Ishikawa (cell line): ENCODE measurements around the gene ASIC2.

Experiments used
- CEBPB ChIP-seq: IDR thresholded peaks from 2 replicates; pipeline ENCODE4 v1.6.1; 2012
- CREB1 ChIP-seq: IDR thresholded peaks from 2 replicates; pipeline ENCODE4 v1.6.1; 2012; ENCODE audit warnings: low read depth
- EGR1 ChIP-seq: IDR thresholded peaks from 2 replicates; pipeline ENCODE4 v1.6.1; 2012
- EP300 ChIP-seq: IDR thresholded peaks from 2 replicates; pipeline ENCODE4 v1.6.1; 2012; ENCODE audit warnings: borderline replicate concordance
- FOXM1 ChIP-seq: IDR thresholded peaks from 2 replicates; pipeline ENCODE4 v1.6.1; 2012; ENCODE audit warnings: low read depth, borderline replicate concordance
- NFIC ChIP-seq: IDR thresholded peaks from 2 replicates; pipeline ENCODE4 v1.6.1; 2012
- RAD21 ChIP-seq: IDR thresholded peaks from 2 replicates; pipeline ENCODE4 v1.6.1; 2012; ENCODE audit warnings: low read depth
- TAF1 ChIP-seq: IDR thresholded peaks from 2 replicates; pipeline ENCODE4 v1.6.1; 2012; ENCODE audit warnings: low read depth, mild to moderate bottlenecking
- TCF12 ChIP-seq: IDR thresholded peaks from 2 replicates; pipeline ENCODE4 v1.6.1; 2012; ENCODE audit warnings: low read depth
- TEAD4 ChIP-seq: IDR thresholded peaks from 2 replicates; pipeline ENCODE4 v1.6.1; 2012
- YY1 ChIP-seq: IDR thresholded peaks from 2 replicates; pipeline ENCODE4 v1.6.1; 2012; ENCODE audit warnings: low read depth
- ZBTB7A ChIP-seq: IDR thresholded peaks from 2 replicates; pipeline ENCODE4 v1.6.1; 2012; ENCODE audit warnings: low read depth
- TF ChIP-seq, protein P1 (sequence below): IDR thresholded peaks from 2 replicates; pipeline ENCODE4 v1.6.1; 2012; ENCODE audit warnings: low read depth, mild to moderate bottlenecking
- TF ChIP-seq, protein P2 (sequence below): IDR thresholded peaks from 2 replicates; pipeline ENCODE4 v1.6.1; 2012
- TF ChIP-seq, protein P3 (sequence below): IDR thresholded peaks from 2 replicates; pipeline ENCODE4 v1.6.1; 2012

The ASIC2 gene

GRCh38 chr17:33269337-33270060, 23.6 kb downstream of the ASIC2 start:
- TF ChIP-seq TEAD4 = no peak
- TF ChIP-seq FOXM1 = no peak
- TF ChIP-seq ZBTB7A = no peak
- TF ChIP-seq CREB1 = no peak
- no peak for TF ChIP-seq TCF12
- TF ChIP-seq, protein P1, sequence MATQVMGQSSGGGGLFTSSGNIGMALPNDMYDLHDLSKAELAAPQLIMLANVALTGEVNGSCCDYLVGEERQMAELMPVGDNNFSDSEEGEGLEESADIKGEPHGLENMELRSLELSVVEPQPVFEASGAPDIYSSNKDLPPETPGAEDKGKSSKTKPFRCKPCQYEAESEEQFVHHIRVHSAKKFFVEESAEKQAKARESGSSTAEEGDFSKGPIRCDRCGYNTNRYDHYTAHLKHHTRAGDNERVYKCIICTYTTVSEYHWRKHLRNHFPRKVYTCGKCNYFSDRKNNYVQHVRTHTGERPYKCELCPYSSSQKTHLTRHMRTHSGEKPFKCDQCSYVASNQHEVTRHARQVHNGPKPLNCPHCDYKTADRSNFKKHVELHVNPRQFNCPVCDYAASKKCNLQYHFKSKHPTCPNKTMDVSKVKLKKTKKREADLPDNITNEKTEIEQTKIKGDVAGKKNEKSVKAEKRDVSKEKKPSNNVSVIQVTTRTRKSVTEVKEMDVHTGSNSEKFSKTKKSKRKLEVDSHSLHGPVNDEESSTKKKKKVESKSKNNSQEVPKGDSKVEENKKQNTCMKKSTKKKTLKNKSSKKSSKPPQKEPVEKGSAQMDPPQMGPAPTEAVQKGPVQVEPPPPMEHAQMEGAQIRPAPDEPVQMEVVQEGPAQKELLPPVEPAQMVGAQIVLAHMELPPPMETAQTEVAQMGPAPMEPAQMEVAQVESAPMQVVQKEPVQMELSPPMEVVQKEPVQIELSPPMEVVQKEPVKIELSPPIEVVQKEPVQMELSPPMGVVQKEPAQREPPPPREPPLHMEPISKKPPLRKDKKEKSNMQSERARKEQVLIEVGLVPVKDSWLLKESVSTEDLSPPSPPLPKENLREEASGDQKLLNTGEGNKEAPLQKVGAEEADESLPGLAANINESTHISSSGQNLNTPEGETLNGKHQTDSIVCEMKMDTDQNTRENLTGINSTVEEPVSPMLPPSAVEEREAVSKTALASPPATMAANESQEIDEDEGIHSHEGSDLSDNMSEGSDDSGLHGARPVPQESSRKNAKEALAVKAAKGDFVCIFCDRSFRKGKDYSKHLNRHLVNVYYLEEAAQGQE = no peak
- no peak for TF ChIP-seq CEBPB
- TF ChIP-seq, protein P2, sequence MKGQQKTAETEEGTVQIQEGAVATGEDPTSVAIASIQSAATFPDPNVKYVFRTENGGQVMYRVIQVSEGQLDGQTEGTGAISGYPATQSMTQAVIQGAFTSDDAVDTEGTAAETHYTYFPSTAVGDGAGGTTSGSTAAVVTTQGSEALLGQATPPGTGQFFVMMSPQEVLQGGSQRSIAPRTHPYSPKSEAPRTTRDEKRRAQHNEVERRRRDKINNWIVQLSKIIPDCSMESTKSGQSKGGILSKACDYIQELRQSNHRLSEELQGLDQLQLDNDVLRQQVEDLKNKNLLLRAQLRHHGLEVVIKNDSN = no peak
- TF ChIP-seq EP300 = no peak
- no peak for TF ChIP-seq YY1
- no peak for TF ChIP-seq NFIC
- no peak for TF ChIP-seq RAD21
- TF ChIP-seq EGR1 = no peak
- TF ChIP-seq, protein P3, sequence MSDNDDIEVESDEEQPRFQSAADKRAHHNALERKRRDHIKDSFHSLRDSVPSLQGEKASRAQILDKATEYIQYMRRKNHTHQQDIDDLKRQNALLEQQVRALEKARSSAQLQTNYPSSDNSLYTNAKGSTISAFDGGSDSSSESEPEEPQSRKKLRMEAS = no peak
- TF ChIP-seq TAF1 = no peak

- no peak for TF ChIP-seq CEBPB
- no peak for TF ChIP-seq YY1
- TF ChIP-seq CREB1 = no peak
- TF ChIP-seq, protein P2 = no peak
- TF ChIP-seq NFIC = no peak
- no peak for TF ChIP-seq TEAD4
- no peak for TF ChIP-seq EGR1
- TF ChIP-seq, protein P1 = no peak
- no peak for TF ChIP-seq EP300
- TF ChIP-seq FOXM1 = no peak
- TF ChIP-seq, protein P3 = no peak
- no peak for TF ChIP-seq RAD21
- no peak for TF ChIP-seq TCF12
- TF ChIP-seq TAF1 = no peak
- no peak for TF ChIP-seq ZBTB7A
Observed at GRCh38 chr17:33267851-33268548, 25.1 kb downstream of the ASIC2 start.

- no peak for TF ChIP-seq YY1
- no peak for TF ChIP-seq NFIC
- TF ChIP-seq CEBPB = no peak
- TF ChIP-seq RAD21 = no peak
- TF ChIP-seq, protein P1 = no peak
- TF ChIP-seq CREB1 = no peak
- TF ChIP-seq TEAD4 = no peak
- no peak for TF ChIP-seq EGR1
- TF ChIP-seq, protein P3 = no peak
- TF ChIP-seq, protein P2 = no peak
- TF ChIP-seq TCF12 = no peak
Observed at GRCh38 chr17:33267271-33267790, 25.8 kb downstream of the ASIC2 start.
